Stimulated activated naive CD8-positive, alpha-beta T cell treated with anti-CD3 and anti-CD28 coated beads, Interleukin-15, Interleukin-2, amounts not matched to agents 100 ng/mL and 50 ng/mL, for 24 hours (primary cell): Measurements from ENCODE around the gene RSPH1.

Experiments
- H3K27ac Mint-ChIP-seq: one replicate; pipeline ENCODE4 v1.8.0; 2021; ENCODE audit warnings: mild to moderate bottlenecking, mixed read lengths
- H3K27me3 Mint-ChIP-seq: one replicate; pipeline ENCODE4 v1.8.0; 2021; ENCODE audit warnings: mixed read lengths
- H3K36me3 Mint-ChIP-seq: one replicate; pipeline ENCODE4 v1.8.0; 2021; ENCODE audit warnings: low read depth, mixed read lengths
- H3K4me1 Mint-ChIP-seq: one replicate; pipeline ENCODE4 v1.8.0; 2021; ENCODE audit warnings: low read depth, mixed read lengths
- H3K4me3 Mint-ChIP-seq: one replicate; pipeline ENCODE4 v1.8.0; 2021; ENCODE audit warnings: mild to moderate bottlenecking, mixed read lengths
- H3K9me3 Mint-ChIP-seq: one replicate; pipeline ENCODE4 v1.8.0; 2021; ENCODE audit warnings: mixed read lengths

Gene RSPH1

GRCh38 chr21:42448686-42449085, 47.3 kb downstream of the RSPH1 start:
- H3K27me3 Mint-ChIP-seq, result no peaks in the 10 kb centered on the region
- no peak overlapping the region for H3K27ac Mint-ChIP-seq
- peaks cover 32% of the 10 kb centered on the region for H3K36me3 Mint-ChIP-seq
- no peak overlapping the region for H3K4me3 Mint-ChIP-seq
- H3K4me1 Mint-ChIP-seq, result peaks cover 58% of the 10 kb centered on the region
- no peaks in the 10 kb centered on the region for H3K9me3 Mint-ChIP-seq

GRCh38 chr21:42447732-42448131, 48.3 kb downstream of the RSPH1 start:
- Mint-ChIP-seq H3K27ac (no peak overlapping the region), H3K9me3 (no peaks in the 10 kb centered on the region), H3K36me3 (peaks cover 39% of the 10 kb centered on the region), H3K4me3 (no peak overlapping the region), H3K4me1 (peaks cover 53% of the 10 kb centered on the region), H3K27me3 (no peaks in the 10 kb centered on the region)

- H3K27me3 Mint-ChIP-seq, result no peaks in the 10 kb centered on the region
- peaks cover 56% of the 10 kb centered on the region for H3K4me1 Mint-ChIP-seq
- peaks cover 45% of the 10 kb centered on the region for H3K36me3 Mint-ChIP-seq
- no peaks in the 10 kb centered on the region for H3K9me3 Mint-ChIP-seq
- H3K27ac Mint-ChIP-seq, result no peak overlapping the region
- no peak overlapping the region for H3K4me3 Mint-ChIP-seq
These were observed 48.8 kb downstream of the RSPH1 start for GRCh38 chr21:42447182-42447581.

GRCh38 chr21:42446531-42446930, 49.5 kb downstream of the RSPH1 start:
- Mint-ChIP-seq H3K27me3 (no peaks in the 10 kb centered on the region), H3K36me3 (peaks cover 51% of the 10 kb centered on the region), H3K4me1 (peaks cover 61% of the 10 kb centered on the region), H3K27ac (peak overlapping the region; percentile 53), H3K9me3 (no peaks in the 10 kb centered on the region), H3K4me3 (peak overlapping the region; percentile 25)

- Mint-ChIP-seq H3K4me3 (no peak overlapping the region), H3K36me3 (peaks cover 61% of the 10 kb centered on the region), H3K4me1 (peaks cover 66% of the 10 kb centered on the region), H3K9me3 (no peaks in the 10 kb centered on the region), H3K27me3 (no peaks in the 10 kb centered on the region), H3K27ac (no peak overlapping the region)
These were observed 50.7 kb downstream of the RSPH1 start for GRCh38 chr21:42445311-42445710.

GRCh38 chr21:42444745-42445059, 51.3 kb downstream of the RSPH1 start:
- peaks cover 68% of the 10 kb centered on the region for H3K36me3 Mint-ChIP-seq

GRCh38 chr21:42443876-42444744, 51.9 kb downstream of the RSPH1 start:
- Mint-ChIP-seq H3K4me3 (no peak overlapping the region), H3K27me3 (peaks cover 3% of the 10 kb centered on the region), H3K27ac (peak overlapping the region; percentile 73), H3K36me3 (peaks cover 73% of the 10 kb centered on the region), H3K9me3 (peaks cover 5% of the 10 kb centered on the region), H3K4me1 (peaks cover 66% of the 10 kb centered on the region)

More at GRCh38 chr21:42444745-42445059, 51.3 kb downstream of the RSPH1 start:
- Mint-ChIP-seq H3K9me3 (peaks cover 3% of the 10 kb centered on the region), H3K4me1 (peaks cover 66% of the 10 kb centered on the region), H3K4me3 (no peak overlapping the region), H3K27ac (no peak overlapping the region), H3K27me3 (peaks cover 3% of the 10 kb centered on the region)

GRCh38 chr21:42443181-42443785, 52.7 kb downstream of the RSPH1 start:
- Mint-ChIP-seq H3K4me3 (no peak overlapping the region), H3K36me3 (peaks cover 80% of the 10 kb centered on the region), H3K27ac (no peak overlapping the region), H3K4me1 (peaks cover 66% of the 10 kb centered on the region), H3K9me3 (peaks cover 5% of the 10 kb centered on the region), H3K27me3 (peaks cover 3% of the 10 kb centered on the region)

- Mint-ChIP-seq H3K27me3 (peaks cover 3% of the 10 kb centered on the region), H3K4me3 (no peak overlapping the region), H3K36me3 (peaks cover 80% of the 10 kb centered on the region), H3K27ac (peak overlapping the region; percentile 72), H3K4me1 (peaks cover 70% of the 10 kb centered on the region), H3K9me3 (peaks cover 5% of the 10 kb centered on the region)
These were observed 54.1 kb downstream of the RSPH1 start for GRCh38 chr21:42441963-42442362.

GRCh38 chr21:42440187-42440792, 55.7 kb downstream of the RSPH1 start:
- Mint-ChIP-seq H3K9me3 (peaks cover 5% of the 10 kb centered on the region), H3K27ac (peak overlapping the region; percentile 96), H3K4me3 (peak overlapping the region; percentile 68), H3K36me3 (peaks cover 81% of the 10 kb centered on the region), H3K4me1 (peaks cover 69% of the 10 kb centered on the region), H3K27me3 (peaks cover 3% of the 10 kb centered on the region)

GRCh38 chr21:42439284-42440186, 56.5 kb downstream of the RSPH1 start:
- H3K36me3 Mint-ChIP-seq, result peaks cover 89% of the 10 kb centered on the region
- H3K4me3 Mint-ChIP-seq, result peak overlapping the region; percentile 68
- H3K27ac Mint-ChIP-seq, result peak overlapping the region; percentile 96
- peaks cover 3% of the 10 kb centered on the region for H3K27me3 Mint-ChIP-seq
- peaks cover 77% of the 10 kb centered on the region for H3K4me1 Mint-ChIP-seq
- peaks cover 10% of the 10 kb centered on the region for H3K9me3 Mint-ChIP-seq

- Mint-ChIP-seq H3K27ac (peak overlapping the region; percentile 36), H3K4me1 (peaks cover 82% of the 10 kb centered on the region), H3K4me3 (peak overlapping the region; percentile 27), H3K36me3 (peaks cover 93% of the 10 kb centered on the region), H3K9me3 (peaks cover 10% of the 10 kb centered on the region), H3K27me3 (peaks cover 3% of the 10 kb centered on the region)
These were observed 57.5 kb downstream of the RSPH1 start for GRCh38 chr21:42438316-42439205.

- peaks cover 11% of the 10 kb centered on the region for H3K9me3 Mint-ChIP-seq
- peak overlapping the region; percentile 36 for H3K27ac Mint-ChIP-seq
- peaks cover 87% of the 10 kb centered on the region for H3K4me1 Mint-ChIP-seq
- H3K36me3 Mint-ChIP-seq, result peaks cover 96% of the 10 kb centered on the region
- peaks cover 3% of the 10 kb centered on the region for H3K27me3 Mint-ChIP-seq
- H3K4me3 Mint-ChIP-seq, result no peak overlapping the region
These were observed 58.2 kb downstream of the RSPH1 start for GRCh38 chr21:42437786-42438185.

GRCh38 chr21:42436914-42437313, 59.1 kb downstream of the RSPH1 start:
- Mint-ChIP-seq H3K9me3 (peaks cover 18% of the 10 kb centered on the region), H3K27me3 (peaks cover 3% of the 10 kb centered on the region), H3K4me3 (no peak overlapping the region), H3K36me3 (peaks cover 96% of the 10 kb centered on the region), H3K4me1 (peaks cover 89% of the 10 kb centered on the region), H3K27ac (peak overlapping the region; percentile 16)
